Measurements from ENCODE around the gene PLCL2. TPM values are rescaled to one million over a fixed set of nuclear protein-coding genes. Genes with fewer than 3 reads are reported as not detected.
A peak's percentile ranks its signal among the peaks of the same experiment; 100 is the strongest.

The PLCL2 gene
- total RNA-seq, 1 experiment from 2014 or later: 32.1 TPM

GRCh38 chr3:16928386-16929132 lies 43.8 kb downstream of the PLCL2 start:
- H2BK120ac ChIP-seq (ENCODE audit: low read depth, low read length, poor library complexity, severe bottlenecking): no peak overlapping the region
- no peak overlapping the region for H3K9ac ChIP-seq (ENCODE audit: extremely low read depth, insufficient read length, low read length)
- TF ChIP-seq, protein P1, sequence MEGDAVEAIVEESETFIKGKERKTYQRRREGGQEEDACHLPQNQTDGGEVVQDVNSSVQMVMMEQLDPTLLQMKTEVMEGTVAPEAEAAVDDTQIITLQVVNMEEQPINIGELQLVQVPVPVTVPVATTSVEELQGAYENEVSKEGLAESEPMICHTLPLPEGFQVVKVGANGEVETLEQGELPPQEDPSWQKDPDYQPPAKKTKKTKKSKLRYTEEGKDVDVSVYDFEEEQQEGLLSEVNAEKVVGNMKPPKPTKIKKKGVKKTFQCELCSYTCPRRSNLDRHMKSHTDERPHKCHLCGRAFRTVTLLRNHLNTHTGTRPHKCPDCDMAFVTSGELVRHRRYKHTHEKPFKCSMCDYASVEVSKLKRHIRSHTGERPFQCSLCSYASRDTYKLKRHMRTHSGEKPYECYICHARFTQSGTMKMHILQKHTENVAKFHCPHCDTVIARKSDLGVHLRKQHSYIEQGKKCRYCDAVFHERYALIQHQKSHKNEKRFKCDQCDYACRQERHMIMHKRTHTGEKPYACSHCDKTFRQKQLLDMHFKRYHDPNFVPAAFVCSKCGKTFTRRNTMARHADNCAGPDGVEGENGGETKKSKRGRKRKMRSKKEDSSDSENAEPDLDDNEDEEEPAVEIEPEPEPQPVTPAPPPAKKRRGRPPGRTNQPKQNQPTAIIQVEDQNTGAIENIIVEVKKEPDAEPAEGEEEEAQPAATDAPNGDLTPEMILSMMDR (conservative IDR thresholded peaks at IDR 0.05): no peak
- H3K18ac ChIP-seq (ENCODE audit: insufficient read length, low read depth, low read length): no peak overlapping the region
- H3K14ac ChIP-seq (ENCODE audit: insufficient read depth, low read length): no peak overlapping the region
- no peak overlapping the region for H3K4ac ChIP-seq (ENCODE audit: low read depth, low read length)
- no peak overlapping the region for H2BK20ac ChIP-seq (ENCODE audit: low read depth, low read length, poor library complexity, severe bottlenecking)
- no peaks in the 10 kb centered on the region for H4K20me1 ChIP-seq (ENCODE audit: control insufficient read depth, insufficient read depth, insufficient read length)
- no peaks in the 10 kb centered on the region for H3K4me1 ChIP-seq (ENCODE audit: insufficient read depth, low read length)
- no peaks in the 10 kb centered on the region for H3K23me2 ChIP-seq (ENCODE audit: insufficient read length, low read depth, low read length, poor library complexity, severe bottlenecking)
- H2AK5ac ChIP-seq (ENCODE audit: insufficient read length, low read length): no peak overlapping the region
- H3K4me1 Mint-ChIP-seq: peaks cover 19 to 24% of the 10 kb centered on the region in 2 experiments
- H3K27ac ChIP-seq (ENCODE audit: insufficient read length, low read depth, low read length): no peak overlapping the region
- no peak overlapping the region for H2BK15ac ChIP-seq (ENCODE audit: low read depth, low read length)
- no peak overlapping the region for H2BK12ac ChIP-seq (ENCODE audit: insufficient read length, low read depth, low read length)
- no peaks in the 10 kb centered on the region for H3K79me2 ChIP-seq (ENCODE audit: insufficient read depth, low read length)
- no peak overlapping the region for H2BK5ac ChIP-seq (ENCODE audit: insufficient read length, low read length)
- no peak overlapping the region for H4K8ac ChIP-seq (replicated peaks; ENCODE audit: insufficient read length, low read depth, low read length)
- no peak overlapping the region for H2AFZ ChIP-seq (ENCODE audit: low read length)
- no peak overlapping the region for H3K4me2 ChIP-seq (ENCODE audit: insufficient read depth, insufficient read length, low read length)
- H4K5ac ChIP-seq (ENCODE audit: insufficient read length, low read depth, low read length): no peak overlapping the region
- no CpG with 5 or more reads among the region's 8 CpGs for WGBS (ENCODE audit: extremely low coverage, insufficient read length, low lambda C conversion rate)
- peaks cover 0 to 13% (median 8%) of the 10 kb centered on the region in 3 experiments; a peak in 4 of 7 replicates for H3K36me3 Mint-ChIP-seq (ENCODE audit: insufficient read depth in 1 of 3, low read depth in 3 of 3)
- no peak overlapping the region for H3K56ac ChIP-seq (ENCODE audit: insufficient read length, low read depth, low read length)
- H3K9me3 Mint-ChIP-seq: peaks cover 8 to 10% of the 10 kb centered on the region in 2 experiments; a peak in 4 of 5 replicates
- no peaks in the 10 kb centered on the region for H3K79me1 ChIP-seq (ENCODE audit: insufficient read depth, low read depth, low read length, poor library complexity, severe bottlenecking)
- H3K9me3 ChIP-seq (ENCODE audit: control insufficient read depth, low read depth, low read length): no peaks in the 10 kb centered on the region
- no peaks in the 10 kb centered on the region for H3K27me3 ChIP-seq (ENCODE audit: insufficient read depth, low read length)
- H3K4me3 Mint-ChIP-seq: no peak overlapping the region
- no peak overlapping the region for H3T11ph ChIP-seq (ENCODE audit: low read length)
- H3K27ac Mint-ChIP-seq: peak overlapping the region in 1 of 3 experiments; percentile 18; a peak in 2 of 7 replicates
- H3K23ac ChIP-seq (ENCODE audit: insufficient read length, low read depth, low read length): no peak overlapping the region
- no peaks in the 10 kb centered on the region for H3K27me3 Mint-ChIP-seq (ENCODE audit: low read depth)
- no peak for DNase-seq
- H4K91ac ChIP-seq (ENCODE audit: insufficient read length, low read depth, low read length): no peak overlapping the region
